ENCODE measurements around the gene AFF1.

DNA sequence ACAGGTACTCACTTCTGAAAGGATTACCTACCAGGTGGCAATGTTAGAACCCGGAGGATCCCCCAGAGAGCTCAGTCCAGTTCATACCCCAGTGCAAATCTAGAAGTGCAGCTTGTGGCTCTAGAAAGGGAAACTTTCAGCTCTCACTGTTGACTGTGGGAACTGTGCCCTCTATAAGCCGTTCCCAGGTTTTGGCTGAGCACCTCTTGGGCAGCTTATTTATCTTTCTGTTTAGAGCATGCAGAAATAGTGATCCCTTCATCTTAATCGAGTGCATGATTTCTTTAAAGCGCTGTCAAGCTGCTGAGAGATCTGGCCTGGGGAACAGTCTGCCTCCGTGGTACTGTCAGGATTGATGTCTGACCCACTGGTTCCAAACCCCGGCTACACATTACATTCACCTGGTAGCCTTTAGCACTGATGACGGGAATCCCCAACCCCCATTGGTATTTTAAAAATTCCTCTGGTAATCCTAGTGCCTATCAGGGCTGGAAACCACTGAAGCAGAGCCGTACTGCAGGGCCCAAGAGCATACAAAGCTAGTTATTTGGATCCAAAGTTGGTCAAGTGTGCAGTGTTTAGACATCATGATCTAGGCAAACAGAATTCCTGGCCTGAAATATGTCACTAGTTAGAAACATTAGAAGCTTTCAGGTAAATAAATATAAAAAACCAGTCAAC lies 182.4 kb downstream of the AFF1 start:
- TF ChIP-seq, protein P1, sequence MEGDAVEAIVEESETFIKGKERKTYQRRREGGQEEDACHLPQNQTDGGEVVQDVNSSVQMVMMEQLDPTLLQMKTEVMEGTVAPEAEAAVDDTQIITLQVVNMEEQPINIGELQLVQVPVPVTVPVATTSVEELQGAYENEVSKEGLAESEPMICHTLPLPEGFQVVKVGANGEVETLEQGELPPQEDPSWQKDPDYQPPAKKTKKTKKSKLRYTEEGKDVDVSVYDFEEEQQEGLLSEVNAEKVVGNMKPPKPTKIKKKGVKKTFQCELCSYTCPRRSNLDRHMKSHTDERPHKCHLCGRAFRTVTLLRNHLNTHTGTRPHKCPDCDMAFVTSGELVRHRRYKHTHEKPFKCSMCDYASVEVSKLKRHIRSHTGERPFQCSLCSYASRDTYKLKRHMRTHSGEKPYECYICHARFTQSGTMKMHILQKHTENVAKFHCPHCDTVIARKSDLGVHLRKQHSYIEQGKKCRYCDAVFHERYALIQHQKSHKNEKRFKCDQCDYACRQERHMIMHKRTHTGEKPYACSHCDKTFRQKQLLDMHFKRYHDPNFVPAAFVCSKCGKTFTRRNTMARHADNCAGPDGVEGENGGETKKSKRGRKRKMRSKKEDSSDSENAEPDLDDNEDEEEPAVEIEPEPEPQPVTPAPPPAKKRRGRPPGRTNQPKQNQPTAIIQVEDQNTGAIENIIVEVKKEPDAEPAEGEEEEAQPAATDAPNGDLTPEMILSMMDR (conservative IDR thresholded peaks at IDR 0.05 in 1 of 2, IDR thresholded peaks at IDR 0.05 in 1 of 2; ENCODE audit: extremely low read depth in 1 of 2, insufficient read depth in 1 of 2, low read depth in 1 of 2, low read length in 2 of 2) = no peak
- no peak for TF ChIP-seq EZH2 (IDR thresholded peaks at IDR 0.05; ENCODE audit: borderline replicate concordance, low read length)

Data from mammary epithelial cell (primary cell).